ENCODE data around the gene HLCS. TPM values are rescaled to one million over a fixed set of nuclear protein-coding genes. Genes with fewer than 3 reads are reported as not detected.

The HLCS gene
- total RNA-seq, 4 donors from 2014 or later: 3.1 to 19.4 (median 8.9) TPM

- TF ChIP-seq CTCF (IDR thresholded peaks at IDR 0.05) (no peak), POLR2A (IDR thresholded peaks at IDR 0.05) (no peak)
- intact Hi-C loops (cut with DNase I; ENCODE audit: low total_unique reads): no loop called here
- WGBS, 2 donors: 87 to 89% methylated on average over 21 of the region's 21 CpGs
- DNase-seq (ENCODE audit: low spot score in 2 of 2): peak in 1 of 2 donors; percentile 65
- no peak overlapping the region for H3K4me3 ChIP-seq (ENCODE audit: low read depth, poor library complexity, severe bottlenecking)
Measured at GRCh38 chr21:36791695-36792470, 174.6 kb downstream of the HLCS start.

GRCh38 chr21:36791180-36791579, 175.3 kb downstream of the HLCS start:
- intact Hi-C loops (cut with DNase I; ENCODE audit: low total_unique reads): no loop called here
- peak in 1 of 2 donors; percentile 70 for DNase-seq (ENCODE audit: low spot score in 2 of 2)
- 85 to 89% methylated on average over 10 of the region's 10 CpGs for WGBS, 2 donors
- no peak for TF ChIP-seq POLR2A (IDR thresholded peaks at IDR 0.05)
- TF ChIP-seq CTCF (IDR thresholded peaks at IDR 0.05): no peak
- H3K4me3 ChIP-seq (ENCODE audit: low read depth, poor library complexity, severe bottlenecking): no peak overlapping the region

- H3K4me3 ChIP-seq (ENCODE audit: low read depth, poor library complexity, severe bottlenecking): no peak overlapping the region
- intact Hi-C loops (cut with DNase I; ENCODE audit: low total_unique reads): no loop called here
- 66 to 78% methylated on average over 7 of the region's 7 CpGs for WGBS, 2 donors
- no peak for TF ChIP-seq CTCF (IDR thresholded peaks at IDR 0.05)
- TF ChIP-seq POLR2A (IDR thresholded peaks at IDR 0.05): no peak
- no peak for DNase-seq (ENCODE audit: low spot score in 2 of 2)
Measured at GRCh38 chr21:36790616-36791015, 175.9 kb downstream of the HLCS start.

GRCh38 chr21:36788120-36788638, 178.3 kb downstream of the HLCS start:
- DNase-seq (ENCODE audit: low spot score in 2 of 2): peak; percentile 39 to 78
- intact Hi-C loops (cut with DNase I; ENCODE audit: low total_unique reads): no loop called here
- TF ChIP-seq CTCF (IDR thresholded peaks at IDR 0.05): no peak
- TF ChIP-seq POLR2A (IDR thresholded peaks at IDR 0.05): no peak
- no peak overlapping the region for H3K4me3 ChIP-seq (ENCODE audit: low read depth, poor library complexity, severe bottlenecking)
- WGBS, 2 donors: 43 to 59% methylated on average over 12 of the region's 12 CpGs

GRCh38 chr21:36786186-36786585, 180.3 kb downstream of the HLCS start:
- 90% methylated on average over 4 of the region's 4 CpGs for WGBS, 2 donors
- DNase-seq (ENCODE audit: low spot score in 2 of 2): no peak
- TF ChIP-seq CTCF (IDR thresholded peaks at IDR 0.05) (no peak), POLR2A (IDR thresholded peaks at IDR 0.05) (no peak)
- no peak overlapping the region for H3K4me3 ChIP-seq (ENCODE audit: low read depth, poor library complexity, severe bottlenecking)
- intact Hi-C loops (cut with DNase I; ENCODE audit: low total_unique reads): no loop called here
